Measurements from ENCODE around the gene SNCAIP. TPM values are rescaled to one million over a fixed set of nuclear protein-coding genes. Genes with fewer than 3 reads are reported as not detected.

SNCAIP gene
- total and polyA plus RNA-seq, 2 of the 4 experiments (the other 2 are of a cell fraction), result 15.3 to 19.0 TPM

DNA sequence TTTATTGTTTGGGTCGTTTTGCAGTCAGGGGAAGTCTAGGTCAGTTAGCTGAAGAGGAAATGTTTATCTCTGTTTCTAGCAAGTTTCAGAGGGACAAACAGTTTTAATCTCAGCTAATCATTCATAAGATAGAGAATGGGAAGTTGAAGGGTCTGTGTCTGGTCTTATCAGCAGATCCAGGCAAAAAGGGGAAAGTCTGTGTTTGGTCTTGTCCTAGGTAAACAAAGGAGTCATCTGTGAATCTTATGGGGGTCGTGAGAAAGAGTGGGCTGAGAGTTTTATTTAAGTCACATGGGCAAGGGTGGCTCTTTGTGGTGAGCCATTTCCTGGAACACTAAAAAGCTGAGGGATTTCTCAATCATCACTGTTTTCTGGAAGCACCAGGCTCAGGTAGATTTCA, 5.6 kb upstream of the SNCAIP start:
- Histone ChIP-seq H3K36me3 (ENCODE audit: control insufficient read depth, insufficient read depth, low read length) (no peaks in the 10 kb centered on the region), H3K9me3 (ENCODE audit: control insufficient read depth, insufficient read depth, low read length) (0 out of 2 replicates have a peak, but pooled peaks cover 2% of the 10 kb centered on the region), H3K23ac (ENCODE audit: low read depth, low read length) (no peak overlapping the region), H2BK5ac (ENCODE audit: low read depth, low read length, poor library complexity, severe bottlenecking) (no peak overlapping the region), H3K9me1 (ENCODE audit: insufficient read depth, low read length) (no peaks in the 10 kb centered on the region; the same call in 1 of the 2 replicates), H2BK20ac (ENCODE audit: low read depth, low read length) (no peak overlapping the region), H3K9ac (ENCODE audit: low read depth, low read length) (no peak overlapping the region), H3K4ac (ENCODE audit: low read depth, low read length) (no peak overlapping the region), H3K27me3 (ENCODE audit: control insufficient read depth, insufficient read depth, low read length) (no peaks in the 10 kb centered on the region), H4K8ac (ENCODE audit: low read depth in 2 of 2, low read length in 2 of 2) (no peak overlapping the region), H3K4me2 (ENCODE audit: low read depth, low read length) (no peak overlapping the region), H3K4me3 (ENCODE audit: insufficient read depth, low read depth, low read length) (no peak overlapping the region), H4K5ac (ENCODE audit: low read depth, low read length) (no peak overlapping the region), H2BK120ac (ENCODE audit: low read depth, low read length) (no peak overlapping the region), H4K20me1 (ENCODE audit: insufficient read depth, low read length) (no peaks in the 10 kb centered on the region), H3K4me1 (ENCODE audit: control insufficient read depth, insufficient read depth, low read length) (no peaks in the 10 kb centered on the region), H2AK9ac (replicated peaks; ENCODE audit: low read depth, low read length, poor library complexity) (no peak overlapping the region), H3K56ac (ENCODE audit: extremely low read depth, insufficient read depth, low read length) (no peak overlapping the region), H2AFZ (replicated peaks; ENCODE audit: low read length, poor library complexity) (no peak overlapping the region), H3K18ac (ENCODE audit: low read depth, low read length) (no peak overlapping the region), H3K27ac (ENCODE audit: insufficient read depth, low read length) (no peak overlapping the region), H2BK15ac (ENCODE audit: low read depth, low read length) (no peak overlapping the region), H4K91ac (ENCODE audit: insufficient read depth, low read depth, low read length) (no peak overlapping the region), H3K14ac (replicated peaks; ENCODE audit: low read depth, low read length) (no peak overlapping the region), H3K79me1 (ENCODE audit: low read depth in 1 of 2, low read length in 2 of 2) (no peaks in the 10 kb centered on the region), H2AK5ac (ENCODE audit: low read depth, low read length) (no peak overlapping the region)
- DNase-seq, result no peak
- intact Hi-C loops (cut with micrococcal nuclease) (no loop called here), in situ Hi-C loops (cut with MboI; ENCODE audit: low sequenced_read_pairs) (no loop called here), dilution Hi-C loops (cut with HindIII; ENCODE audit: low sequenced_read_pairs, unreplicated experiment) (no loop called here)
- no CpG with 5 or more reads among the region's 2 CpGs for WGBS, 2 experiments (ENCODE audit: extremely low coverage in 2 of 2, insufficient read length in 1 of 2)
- ATAC-seq (ENCODE audit: low read depth), result no peak
- ChIA-PET CTCF (no interaction called here), POLR2A (ENCODE audit: unreplicated experiment) (no interaction called here)
- TF ChIP-seq FOS (IDR thresholded peaks at IDR 0.05; ENCODE audit: low read depth, low read length) (no peak), POLR2A (IDR thresholded peaks at IDR 0.05; ENCODE audit: low read depth, low read length) (no peak), RAD21 (IDR thresholded peaks at IDR 0.05; ENCODE audit: low read length) (no peak), SMC3 (IDR thresholded peaks at IDR 0.05; ENCODE audit: low read depth, low read length) (no peak), RFX5 (IDR thresholded peaks at IDR 0.05; ENCODE audit: low read depth, low read length) (no peak)
- TF ChIP-seq, protein P1, sequence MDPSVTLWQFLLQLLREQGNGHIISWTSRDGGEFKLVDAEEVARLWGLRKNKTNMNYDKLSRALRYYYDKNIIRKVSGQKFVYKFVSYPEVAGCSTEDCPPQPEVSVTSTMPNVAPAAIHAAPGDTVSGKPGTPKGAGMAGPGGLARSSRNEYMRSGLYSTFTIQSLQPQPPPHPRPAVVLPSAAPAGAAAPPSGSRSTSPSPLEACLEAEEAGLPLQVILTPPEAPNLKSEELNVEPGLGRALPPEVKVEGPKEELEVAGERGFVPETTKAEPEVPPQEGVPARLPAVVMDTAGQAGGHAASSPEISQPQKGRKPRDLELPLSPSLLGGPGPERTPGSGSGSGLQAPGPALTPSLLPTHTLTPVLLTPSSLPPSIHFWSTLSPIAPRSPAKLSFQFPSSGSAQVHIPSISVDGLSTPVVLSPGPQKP (IDR thresholded peaks at IDR 0.05; ENCODE audit: borderline replicate concordance, low read depth, low read length), result no peak
- BruUV-seq (replicated peaks), result no TSS peak

Measured in IMR-90 (cell line).